HG03432 (cell line): ENCODE results near the gene ESPL1.

ENCODE experiments used
- ATAC-seq: cut with Tn5 transposase; IDR thresholded peaks from one replicate; pipeline ENCODE4 v1.9.1; 2021; ENCODE audit warnings: mild to moderate bottlenecking, moderate library complexity; ENCODE audit not compliant: unreplicated experiment

The ESPL1 gene

DNA sequence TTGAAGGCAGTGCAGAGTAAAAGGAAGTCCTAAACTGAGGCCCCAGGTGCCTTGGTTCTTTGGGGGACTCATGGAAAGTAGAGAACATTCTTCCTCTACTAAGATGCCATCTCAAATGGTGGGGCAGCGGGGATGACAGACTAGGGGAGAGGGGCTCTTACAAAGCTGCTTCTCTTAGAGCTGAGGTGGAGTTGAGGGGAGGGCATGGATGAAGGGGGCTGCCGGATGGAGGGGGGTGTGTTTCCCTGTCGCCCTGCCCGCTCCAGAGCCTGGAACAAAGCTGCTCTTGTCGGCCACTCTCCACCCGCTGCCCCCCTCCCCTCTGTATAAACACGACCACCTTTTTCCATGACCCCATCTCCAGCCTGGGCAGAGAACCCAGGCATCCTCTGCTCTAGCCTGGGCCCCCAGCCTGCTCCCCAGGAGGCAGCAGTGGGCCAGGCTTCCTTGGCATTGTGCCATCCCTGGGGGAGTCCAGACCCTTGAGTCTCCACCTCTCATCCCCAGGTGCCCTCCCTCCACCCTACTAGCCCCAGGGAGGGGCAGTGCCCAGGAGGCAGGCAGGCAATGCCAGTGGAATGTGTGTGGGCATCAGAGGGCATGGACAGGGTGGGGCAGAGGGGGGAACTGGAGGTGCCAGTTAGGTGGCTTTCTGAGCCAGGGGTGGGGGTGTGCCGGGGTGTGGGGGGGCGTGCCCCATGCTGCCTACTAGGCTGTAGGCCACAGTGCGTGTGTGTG lies 37.8 kb upstream of the ESPL1 start:
- ATAC-seq, result no peak

DNA sequence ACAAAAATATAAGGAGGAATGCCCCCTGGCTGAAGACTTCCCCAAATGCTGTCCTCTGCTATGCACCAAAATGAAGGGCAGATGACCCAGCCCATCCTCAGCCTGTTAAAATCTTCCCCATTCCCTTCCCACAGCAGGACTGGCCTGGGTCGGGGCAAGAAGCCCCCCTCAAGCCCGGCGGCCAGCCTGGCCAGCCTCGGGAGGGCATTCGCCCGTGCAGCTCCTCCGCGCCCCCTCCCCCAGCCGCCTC lies 36.5 kb upstream of the ESPL1 start:
- no peak for ATAC-seq

DNA sequence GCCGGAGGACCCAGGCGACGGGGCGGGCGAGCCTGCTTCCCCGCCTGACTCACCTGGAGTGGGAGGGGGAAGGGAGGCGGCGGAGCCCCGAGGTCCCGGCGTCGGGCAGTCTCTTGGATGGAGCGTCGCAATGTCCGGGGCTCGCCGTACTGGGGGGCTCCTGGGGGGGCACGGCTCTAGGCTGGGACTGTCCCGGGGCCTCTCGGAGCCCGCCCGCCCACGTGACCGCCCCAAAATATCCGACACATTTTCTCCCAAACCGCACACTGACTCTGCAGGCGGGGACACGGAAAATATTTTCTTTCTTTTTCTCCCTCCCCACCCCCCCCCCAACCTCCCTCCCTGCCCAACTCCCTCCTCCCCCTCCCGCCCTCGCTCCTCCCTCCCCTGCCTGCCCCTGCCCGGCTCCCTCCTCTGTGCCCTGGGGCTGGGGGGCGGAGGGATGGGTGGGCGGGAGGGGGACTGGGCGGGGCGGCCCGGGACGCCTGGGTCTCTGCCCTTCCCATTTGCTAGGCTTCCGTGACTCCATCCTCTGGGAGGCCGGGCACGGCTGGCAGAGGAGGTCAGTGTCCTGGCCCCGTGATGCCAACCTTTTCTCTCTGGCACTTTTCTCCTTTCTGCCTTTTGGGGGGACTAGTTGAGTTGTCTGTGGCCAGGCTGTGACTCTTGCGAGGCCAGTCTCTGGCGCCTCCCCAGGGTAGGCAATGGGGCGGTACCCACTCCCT lies 36.0 kb upstream of the ESPL1 start, which contains the start of gene RARG:
TSS of gene RARG (minus strand) at position 289 of the 725 bp plus-strand sequence. CDS start 4,664 bp downstream, outside the sequence.
- ATAC-seq, result no peak

DNA sequence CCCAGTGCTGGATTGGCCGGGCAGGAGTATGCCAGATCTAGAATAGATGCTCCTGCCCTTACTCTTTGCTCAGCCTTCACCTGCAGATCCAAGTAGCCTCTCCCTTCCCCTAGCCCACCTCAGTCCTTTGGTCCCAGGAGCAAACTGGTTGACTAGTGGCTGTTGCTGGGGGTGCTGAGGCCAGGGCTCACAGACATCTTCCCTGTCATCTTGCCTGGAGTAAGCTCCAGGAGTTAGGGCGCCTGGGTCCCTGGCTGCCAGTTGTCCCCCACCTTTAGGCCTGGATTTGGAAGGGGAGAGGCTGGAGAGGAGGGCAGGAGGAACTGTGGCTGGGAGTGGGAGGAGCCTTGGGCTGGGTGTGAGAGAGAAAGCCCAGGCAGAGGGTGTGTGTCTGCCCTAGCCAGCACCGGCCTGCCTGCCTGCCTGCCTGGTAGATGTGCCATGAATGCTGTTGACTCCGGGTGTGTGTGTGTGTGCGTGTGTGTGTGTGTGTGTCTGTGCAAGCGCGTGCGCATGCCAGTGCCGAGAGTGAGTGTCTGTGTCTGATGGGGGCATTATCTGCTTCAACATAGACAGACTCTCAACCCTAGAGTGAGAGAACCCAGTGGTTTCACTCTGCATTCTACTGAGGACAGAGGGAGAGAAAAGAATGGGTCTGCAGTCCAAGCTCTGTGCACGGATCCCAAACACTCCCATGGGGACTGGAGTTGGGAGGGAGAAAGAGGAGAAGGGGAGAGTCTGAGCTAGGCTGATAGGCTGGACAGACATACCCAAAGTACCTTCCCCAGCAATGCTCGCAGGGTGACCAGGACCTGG lies 35.2 kb upstream of the ESPL1 start:
- no peak for ATAC-seq

DNA sequence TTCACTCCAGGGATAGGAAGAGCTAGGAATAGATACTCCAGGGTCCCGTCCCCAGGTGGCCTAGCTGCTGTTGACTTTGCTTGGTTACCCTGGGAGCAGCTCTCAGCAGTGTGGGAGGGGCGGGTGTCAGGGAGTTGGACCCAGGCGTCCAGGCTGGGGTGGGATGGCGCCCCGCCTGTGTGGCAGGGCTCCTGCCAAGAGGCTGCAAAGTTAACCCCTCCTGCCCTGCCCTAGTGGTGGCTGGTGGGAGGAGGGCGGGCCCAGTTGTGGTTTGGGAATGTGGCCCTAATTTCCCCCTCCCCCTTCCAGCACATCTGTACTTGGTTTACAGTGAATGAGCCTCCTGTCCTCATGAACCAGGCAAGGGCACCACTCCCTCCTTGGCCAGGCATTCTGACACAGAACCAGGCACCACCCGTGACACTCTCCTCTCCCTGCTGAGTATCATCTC lies 34.4 kb upstream of the ESPL1 start:
- no peak for ATAC-seq

DNA sequence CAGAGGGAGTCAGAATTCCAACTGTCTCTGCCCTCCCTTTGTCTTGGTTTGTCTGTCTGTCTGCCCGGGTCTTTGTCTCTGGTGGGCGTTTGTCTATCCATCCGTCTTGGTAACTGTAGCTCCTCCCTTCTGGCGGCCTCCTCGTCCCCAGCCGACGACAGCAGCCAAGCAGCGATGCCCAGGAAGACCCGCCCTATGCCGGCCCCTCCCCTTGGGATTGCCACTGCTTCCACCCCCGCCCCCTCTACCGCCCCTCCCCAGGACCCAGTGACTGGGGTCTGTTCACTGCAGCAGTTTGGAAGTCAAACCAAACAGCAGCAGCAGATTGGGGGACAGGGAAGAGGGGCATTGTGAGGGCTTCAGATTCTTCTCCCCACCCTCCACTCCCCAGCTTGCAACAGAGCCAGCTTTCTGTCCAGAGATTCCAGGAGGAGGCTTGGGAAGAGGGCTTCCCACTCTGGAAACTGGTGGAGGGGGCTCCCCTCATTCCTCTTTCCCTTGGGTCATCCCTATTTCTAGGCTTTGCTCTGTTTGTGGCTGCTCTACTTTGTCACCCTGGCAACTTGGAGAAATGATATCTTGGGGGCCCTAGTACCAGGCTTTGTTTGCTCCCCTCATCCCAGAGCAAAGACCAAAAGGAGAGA lies 33.7 kb upstream of the ESPL1 start:
- no peak for ATAC-seq

DNA sequence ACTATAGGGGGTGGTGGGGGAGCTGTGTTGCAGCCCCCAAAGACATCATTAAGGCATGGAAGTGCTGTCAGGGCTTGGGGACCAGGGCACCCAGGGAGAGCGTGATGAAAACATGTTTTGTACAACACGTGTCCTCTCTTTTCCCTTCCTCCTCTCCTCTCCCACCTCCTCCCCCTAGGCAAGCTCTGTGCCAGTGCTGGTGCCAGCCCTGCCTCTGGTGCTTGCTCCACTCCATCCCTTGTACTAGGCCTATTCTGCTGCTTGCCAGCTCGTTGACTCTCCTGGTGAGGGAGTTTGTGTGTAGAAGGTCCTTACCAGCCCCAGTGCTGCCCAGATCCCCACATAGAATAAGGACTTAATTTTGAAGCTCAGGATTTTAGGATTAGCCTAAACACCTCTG lies 32.9 kb upstream of the ESPL1 start:
- ATAC-seq, result no peak

DNA sequence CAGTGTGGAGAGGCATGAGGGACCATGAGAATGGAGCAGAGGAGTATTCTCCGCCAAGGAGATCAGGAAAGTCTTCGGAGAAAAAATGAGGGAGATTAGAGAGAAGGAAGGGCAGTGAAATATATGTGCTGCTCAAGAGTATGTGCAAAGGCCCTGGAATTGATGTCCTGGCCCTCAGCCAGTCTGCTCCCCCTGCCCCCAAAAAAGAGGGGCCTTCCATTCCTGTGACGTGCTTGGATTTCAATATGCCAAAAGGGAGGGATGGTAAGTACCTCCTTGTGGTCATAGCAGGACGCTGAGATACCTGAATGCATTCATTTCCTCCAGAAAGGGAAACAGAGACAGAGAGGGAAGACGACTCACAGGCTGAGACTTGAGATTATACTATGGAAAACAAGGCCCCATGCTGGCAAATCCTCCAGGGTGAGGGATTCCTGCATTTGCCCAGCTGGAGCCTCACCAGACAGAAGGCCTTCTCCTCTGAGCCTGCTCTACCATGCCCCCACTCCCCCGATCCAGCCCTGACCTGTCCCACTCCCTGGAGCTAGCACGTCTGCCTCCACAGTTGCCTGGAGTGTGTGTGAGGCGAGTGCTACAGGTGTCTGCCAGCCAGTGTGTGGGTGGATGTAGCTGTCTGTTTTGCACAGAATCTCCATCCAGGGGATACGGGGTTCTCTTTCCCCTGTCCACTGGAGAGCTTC lies 32.2 kb upstream of the ESPL1 start:
- no peak for ATAC-seq

DNA sequence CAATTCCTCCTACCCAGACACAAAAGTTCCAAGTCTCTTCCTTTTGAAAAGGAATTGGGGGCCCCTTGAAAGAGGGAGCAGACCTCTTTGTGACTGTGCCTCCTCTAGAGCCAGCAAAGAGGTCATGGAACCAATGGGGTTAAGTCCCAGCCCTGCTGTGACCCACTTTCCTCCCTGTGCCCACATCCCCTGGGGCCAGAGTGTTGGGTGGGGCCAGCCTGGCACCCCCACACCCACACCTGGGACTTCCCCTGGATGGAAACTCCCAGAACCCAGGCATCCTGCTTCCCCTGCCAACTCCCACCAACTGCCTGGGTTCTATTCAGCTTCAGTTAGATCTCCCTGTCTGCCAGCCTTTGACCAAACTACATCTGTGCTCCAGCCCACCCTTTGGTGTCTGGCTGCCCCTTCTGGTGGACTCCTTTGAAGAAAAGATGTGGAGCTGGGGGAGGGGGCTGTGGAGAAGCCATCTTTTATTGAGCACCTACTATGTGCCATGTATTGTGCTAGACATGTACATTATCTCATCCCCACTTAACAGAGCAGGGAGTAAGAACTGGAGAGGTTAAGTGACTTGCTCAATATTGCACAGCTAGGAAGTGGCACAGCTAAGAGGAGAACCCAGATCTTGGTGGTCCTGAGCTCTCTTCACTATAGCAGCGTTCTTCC lies 31.5 kb upstream of the ESPL1 start:
- ATAC-seq, result no peak

DNA sequence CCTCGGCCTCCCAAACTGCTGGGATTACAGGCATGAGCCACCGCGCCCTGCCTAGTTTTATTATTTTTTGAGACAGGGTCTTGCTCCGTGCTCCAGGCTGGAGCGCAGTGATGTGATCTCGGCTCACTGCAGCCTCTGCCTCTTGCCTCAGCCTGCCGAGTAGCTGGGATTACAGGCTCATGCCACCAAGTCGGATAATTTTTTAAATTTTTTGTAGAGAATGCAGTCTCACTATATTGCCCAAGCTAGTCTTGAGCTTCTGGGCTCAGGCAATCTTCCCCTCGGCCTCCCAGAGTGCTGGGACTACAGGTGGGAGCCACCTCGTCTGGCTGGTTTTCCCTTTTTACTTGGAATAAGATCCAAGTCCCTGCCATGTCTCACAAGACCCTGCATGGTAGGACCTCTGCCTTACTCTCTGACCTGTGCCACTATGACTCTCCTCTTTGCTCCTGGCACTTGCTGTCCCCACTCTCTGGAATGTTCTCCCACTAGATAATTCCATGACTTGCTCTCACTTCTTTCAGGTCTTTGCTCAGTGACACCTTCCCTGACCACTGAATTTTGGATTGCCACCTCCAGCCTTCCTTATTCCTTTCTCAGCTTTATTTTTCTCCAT lies 28.3 kb upstream of the ESPL1 start:
- no peak for ATAC-seq

DNA sequence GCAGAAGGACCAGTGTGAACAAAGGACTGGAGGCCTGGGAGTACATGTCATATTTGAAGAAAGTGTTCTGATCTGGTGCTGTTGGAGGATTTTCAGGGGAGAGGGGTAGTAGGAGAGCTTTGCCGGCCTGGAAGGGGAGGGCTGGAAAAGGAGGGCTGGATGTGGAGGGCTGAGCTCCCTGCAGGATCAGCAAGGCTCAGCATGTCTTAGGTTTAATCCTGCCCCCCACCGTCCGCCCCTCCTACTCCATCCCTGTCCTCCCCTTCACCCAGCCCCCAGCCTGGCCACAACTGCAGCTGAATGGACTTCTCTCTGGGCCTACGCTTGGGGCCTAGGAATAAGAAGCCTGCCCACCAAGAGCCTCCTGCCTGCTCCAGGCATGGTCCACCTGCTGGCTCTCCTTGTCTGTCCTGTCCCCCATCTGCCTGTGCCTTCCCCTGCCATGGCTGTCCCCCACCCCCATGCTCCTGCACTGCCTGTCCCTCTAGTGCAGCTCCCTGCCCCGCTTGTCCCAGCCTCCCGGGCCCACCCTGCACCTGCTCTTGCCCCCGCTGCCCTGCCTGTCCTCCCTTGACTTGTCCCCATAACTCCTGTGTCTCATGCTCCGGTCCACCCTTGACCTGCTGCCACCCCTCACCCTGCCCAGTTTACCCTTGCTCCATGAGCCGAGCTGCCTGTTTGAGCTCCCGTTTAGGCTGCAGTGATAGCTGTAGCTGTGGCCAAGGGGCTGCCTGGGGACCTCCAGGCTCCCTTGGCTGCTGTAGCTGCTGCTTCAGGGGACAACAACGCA lies 26.3 kb upstream of the ESPL1 start:
- no peak for ATAC-seq

DNA sequence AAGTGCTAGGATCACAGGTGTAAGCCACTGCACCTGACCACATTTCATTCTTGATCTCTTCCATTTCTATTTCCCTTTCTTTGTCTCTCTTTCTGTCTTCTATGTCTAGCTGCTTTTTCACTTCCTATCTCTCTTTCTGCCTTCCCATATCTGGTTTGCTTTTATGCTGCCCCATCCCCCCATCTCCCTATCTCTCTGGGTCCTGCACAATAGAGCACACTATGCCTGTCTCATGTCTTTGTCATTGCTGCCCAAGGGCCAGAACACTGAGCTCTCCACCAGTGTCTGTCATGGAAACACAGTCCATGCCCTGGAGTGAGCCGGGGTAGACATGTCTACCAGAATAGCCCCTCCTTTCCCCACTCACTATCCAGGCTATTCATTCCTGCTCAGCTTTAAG lies 23.8 kb upstream of the ESPL1 start:
- no peak for ATAC-seq

DNA sequence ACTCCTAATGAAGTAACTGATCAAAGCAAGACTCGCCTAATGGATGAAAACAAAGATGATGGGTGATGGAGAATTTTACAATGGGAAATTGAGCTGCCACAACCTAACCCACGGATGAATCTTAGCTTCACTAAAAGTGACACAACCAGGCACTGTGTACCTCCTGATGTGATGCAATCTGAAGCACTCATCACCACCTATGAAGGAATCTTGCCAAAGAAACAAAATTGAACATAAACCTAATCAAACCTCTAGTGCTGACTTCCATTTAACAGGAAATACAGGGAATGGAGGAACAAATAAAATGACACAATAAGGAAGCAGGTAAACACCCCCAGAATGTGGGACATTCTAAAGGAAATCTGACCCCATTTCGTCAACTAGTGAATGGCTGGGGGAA lies 22.8 kb upstream of the ESPL1 start:
- no peak for ATAC-seq

DNA sequence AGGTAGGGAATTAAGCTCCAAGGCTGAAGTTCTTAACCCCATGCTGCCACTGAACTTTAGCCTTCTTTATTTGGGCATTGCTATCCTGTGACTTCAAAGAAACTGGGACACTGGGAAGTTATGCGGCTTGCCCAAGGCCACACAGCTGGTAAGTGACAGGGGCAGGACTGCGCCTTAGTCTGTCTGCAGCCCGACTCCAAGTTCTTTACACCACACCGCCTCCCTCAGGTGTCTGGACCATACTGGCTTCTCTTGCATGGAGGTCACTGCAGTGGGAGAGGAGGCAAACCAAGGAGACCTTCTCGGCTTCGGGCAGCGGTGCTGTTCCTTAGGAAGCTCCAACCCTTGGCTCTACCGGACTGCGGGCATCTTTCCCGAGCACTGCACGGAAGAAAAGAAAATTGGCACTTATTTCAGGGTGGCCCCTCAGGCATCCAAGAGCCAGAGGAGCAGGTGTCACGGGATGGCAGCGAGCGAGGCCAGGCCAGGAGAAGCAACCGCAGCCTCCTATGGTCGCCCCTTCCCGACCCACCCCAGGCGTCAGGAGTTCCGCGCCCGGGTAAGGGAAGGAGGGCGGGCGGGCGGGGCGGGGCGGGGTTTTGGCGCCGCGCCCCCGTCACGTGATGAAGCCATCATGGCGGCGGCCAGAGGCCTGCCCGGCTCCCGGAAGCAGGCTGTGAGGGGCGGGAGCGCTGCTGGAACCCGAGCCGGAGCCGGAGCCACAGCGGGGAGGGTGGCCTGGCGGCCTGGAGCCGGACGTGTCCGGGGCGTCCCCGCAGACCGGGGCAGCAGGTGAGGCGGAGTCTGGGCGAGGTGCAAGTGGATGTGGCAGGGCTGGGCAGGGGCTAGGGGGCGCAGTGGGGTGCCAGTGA lies 16.4 kb upstream of the ESPL1 start:
- peak; percentile 76 for ATAC-seq

DNA sequence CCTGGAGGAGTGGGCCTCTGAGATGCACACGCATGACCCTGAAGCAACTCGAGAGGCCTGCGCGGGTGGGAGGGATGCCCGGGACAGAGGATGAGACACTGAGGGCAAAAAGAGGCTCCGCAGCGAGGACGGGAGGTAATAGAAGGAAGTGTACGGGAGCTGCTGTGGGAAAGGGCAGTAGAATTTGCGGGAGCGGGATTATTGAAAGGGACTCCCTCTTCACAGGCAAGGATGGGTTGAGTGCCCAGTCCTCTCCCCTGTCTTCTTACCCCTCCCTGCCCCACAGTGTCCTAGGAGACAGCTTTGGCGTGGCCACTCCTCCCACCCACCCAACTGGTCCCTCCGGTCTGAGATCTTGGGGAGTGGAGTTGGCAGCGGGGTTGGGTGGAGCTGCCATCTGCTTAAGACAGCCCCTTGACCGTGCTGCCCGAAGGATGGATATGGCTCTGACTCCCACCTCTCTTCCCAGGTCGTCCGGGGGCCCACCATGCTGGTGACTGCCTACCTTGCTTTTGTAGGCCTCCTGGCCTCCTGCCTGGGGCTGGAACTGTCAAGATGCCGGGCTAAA lies 15.7 kb upstream of the ESPL1 start:
- ATAC-seq, result peak; percentile 10

DNA sequence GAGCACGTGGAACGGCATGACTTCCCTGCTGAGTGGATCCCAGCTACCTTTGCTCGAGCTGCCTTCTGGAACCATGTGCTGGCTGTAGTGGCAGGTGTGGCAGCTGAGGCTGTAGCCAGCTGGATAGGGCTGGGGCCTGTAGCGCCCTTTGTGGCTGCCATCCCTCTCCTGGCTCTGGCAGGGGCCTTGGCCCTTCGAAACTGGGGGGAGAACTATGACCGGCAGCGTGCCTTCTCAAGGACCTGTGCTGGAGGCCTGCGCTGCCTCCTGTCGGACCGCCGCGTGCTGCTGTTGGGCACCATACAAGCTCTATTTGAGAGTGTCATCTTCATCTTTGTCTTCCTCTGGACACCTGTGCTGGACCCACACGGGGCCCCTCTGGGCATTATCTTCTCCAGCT lies 14.8 kb upstream of the ESPL1 start:
- ATAC-seq, result no peak

DNA sequence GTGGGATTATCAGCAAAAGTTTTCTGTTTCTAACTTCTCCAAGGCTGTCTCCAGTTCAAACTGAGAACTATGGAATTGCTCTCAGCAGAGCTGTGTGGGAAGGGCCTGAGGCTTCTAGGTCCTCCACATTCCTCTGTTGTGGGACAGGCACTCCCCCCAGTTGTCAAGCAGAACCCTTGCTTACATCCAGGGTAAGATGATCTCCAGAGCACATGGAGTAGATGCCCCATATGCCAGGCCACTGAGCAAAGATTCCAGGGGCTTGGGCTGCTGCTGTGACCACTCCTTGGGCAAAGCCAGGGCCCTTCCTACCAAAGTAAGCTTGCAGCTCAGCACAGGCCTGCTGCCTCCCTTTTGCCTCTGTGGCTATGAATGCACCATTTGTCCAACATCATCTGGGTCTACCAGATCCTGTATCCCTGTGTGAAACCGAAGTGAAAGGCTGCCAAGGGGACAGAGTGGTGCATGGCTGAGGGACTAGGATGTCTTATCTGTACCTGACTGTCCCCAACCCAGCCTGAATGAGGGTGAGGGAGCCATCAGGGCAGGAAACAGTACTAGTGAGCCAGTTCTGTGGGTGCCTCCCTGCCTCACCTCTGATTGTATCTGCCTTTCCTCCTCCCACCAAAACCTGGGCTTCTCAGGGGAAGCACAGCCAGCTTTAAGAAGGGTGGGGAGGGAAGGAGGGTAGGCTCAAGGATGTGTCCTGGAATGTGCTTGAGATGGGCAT lies 13.1 kb upstream of the ESPL1 start:
- ATAC-seq, result no peak
